Astrocyte of the hippocampus (primary cell): ENCODE measurements around the gene BEST1.
A peak's percentile ranks its signal among the peaks of the same experiment; 100 is the strongest.
"Not testable (repeated sequence)": the region's sequence is repeated elsewhere in the genome, so short reads cannot be mapped to it uniquely, and the experiment has no call there.

Experiments used
- DNase-seq: peaks from one replicate; pipeline ENCODE4 v3.0.0; 2011; ENCODE audit warnings: low read depth, low spot score

Gene BEST1

GRCh38 chr11:61976420-61976800 is 26.3 kb downstream of the BEST1 start:
- DNase-seq: no peak

DNA sequence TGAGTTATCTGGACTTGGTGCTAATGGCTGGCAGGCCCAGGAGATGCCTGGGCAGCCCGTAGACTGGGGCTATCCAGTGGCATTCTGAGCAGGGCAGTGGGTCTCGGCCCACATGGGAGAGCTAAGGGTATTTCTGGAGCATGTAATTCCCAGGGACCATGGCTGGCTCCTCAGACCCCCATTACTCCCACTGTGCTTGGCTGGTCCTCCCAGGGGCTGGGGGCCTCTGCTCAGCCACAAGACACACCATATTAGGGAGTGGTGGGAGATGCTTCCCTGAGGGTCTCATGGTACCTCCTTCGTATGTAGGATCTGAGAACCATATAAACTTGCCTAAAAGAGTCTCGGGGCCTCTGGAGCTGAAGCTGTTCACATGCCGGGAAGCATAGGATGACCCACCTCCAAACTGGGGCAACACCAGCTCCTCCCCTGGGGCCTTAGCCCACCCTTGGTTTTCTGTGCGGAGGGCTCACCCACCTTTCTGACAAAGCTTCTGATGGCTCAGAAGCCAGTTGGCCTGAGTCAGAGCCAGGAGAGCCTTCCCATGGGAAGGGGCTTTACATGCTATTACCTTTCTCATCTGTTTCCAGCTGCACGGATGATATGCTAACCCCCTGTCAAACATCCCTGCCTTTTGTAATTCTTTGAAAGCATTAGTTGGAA is 26.8 kb downstream of the BEST1 start:
- DNase-seq: no peak

DNA sequence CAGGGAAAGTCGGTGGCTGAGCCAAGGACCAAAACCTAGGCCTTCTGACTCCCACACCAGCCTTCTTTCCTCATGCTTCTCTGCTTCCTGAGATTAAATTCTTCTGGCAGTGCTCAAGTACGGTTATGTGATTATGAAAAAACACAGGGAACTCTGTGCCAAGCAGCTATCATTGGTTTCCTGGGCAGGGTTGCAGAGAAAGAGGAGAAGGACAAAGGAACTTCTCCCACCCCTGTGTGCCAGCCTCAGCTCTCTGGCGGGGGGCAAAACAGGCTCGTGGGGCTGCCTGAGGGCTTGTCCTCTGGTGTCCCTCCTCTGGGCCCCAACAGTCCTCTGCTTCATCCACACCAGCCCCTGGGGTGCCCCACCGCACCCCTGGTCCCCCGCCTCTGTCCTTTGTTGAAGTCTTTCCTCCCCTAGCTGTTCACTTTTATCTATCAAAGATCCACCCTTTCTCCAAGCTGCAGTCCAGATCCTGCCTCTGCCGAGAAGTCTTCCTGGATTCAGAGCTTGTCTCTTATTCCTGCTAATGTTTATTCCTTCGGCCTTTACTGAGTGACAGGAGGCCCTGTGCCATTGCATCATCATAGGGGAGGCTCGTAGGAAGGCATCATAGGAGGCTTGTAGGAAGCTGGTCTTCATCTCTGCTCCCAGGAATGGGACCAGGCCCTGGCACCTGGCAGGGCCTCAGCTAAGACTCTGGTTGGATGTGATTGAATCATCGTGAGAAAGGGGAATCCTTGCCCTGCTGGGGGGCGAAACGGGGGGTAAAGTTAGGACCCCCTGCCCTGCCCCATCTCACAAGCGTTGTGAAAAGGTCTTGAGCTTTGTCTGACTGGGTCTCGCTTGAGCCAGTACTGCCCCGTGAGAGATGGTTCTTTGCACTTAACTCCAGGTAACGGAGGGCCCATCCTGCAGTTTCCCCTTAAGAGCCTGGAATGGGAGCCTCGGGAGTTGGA is 28.8 kb downstream of the BEST1 start:
- peak; percentile 68 for DNase-seq

DNA sequence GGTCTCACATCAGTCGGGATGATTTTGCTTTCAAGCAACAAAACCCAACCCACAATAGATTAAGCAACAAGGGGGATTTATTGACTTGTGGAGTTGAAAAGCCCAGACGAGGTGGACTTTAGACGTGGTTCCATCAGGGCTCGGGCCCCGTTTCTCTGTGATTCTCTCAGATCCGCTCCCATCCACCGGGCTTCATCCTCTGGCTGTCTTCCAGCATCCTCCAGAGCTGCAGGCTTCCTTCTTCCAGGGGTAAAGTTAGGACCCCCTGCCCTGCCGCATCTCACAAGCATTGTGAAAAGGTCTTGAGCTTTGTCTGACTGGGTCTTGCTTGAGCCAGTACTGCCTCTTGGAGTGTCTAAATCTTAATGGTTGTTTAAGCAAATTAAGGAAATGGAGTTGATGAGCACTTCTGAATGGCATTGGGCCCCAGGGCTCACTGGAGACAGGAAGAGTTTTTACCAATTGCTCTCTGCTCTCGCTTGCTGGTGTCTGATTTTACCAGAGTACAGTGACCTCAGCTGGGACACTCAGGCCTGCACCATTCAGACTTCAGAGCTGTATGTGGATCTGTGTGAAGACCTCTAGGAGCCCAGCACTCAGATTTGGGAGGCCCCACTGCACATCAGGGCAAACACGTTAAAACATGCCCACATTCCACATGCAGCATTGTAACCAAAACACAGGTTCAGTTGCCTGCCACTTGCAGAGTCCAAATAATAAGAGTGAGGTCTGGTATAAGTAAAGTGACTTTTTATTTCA is 30.8 kb downstream of the BEST1 start:
- DNase-seq: no peak

GRCh38 chr11:61983419-61983818 is 33.3 kb downstream of the BEST1 start:
- no peak for DNase-seq

DNA sequence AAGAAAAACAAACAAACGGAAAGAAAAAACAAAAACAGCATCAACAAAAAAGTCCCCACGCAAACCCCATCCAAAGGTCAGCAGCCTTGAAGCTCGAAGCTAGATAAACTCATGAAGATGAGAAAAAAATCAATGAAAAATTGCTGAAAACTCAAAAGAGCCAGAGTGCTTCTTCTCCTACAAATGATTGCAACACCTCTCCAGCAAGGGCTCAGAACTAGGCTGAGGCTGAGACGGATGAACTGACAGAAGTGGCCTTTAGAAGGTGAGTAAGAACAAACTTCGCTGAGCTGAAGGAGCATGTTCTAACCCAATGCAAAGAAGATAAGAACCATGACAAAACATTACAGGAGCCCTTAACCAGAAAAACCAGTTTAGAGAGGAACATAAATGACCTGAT is 35.7 kb downstream of the BEST1 start:
- no peak for DNase-seq

DNA sequence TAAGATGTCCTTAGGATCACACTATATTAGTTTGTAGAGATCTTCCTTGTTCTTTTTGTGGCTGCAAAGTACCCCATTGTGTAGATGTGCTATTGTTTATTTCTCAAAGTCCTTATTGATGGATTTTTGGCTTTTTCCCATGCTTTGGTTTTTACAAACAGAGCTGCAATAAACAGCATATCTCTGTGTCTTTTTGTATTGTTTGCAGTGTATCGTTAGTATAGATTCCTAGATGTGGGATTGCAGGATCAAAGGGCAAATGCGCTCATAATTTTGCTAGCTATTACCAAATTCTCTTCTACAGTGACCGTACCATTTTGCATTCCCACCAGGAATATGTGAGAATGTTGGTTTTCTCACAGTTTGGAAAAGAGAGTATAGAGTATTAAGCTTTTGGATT is 44.8 kb downstream of the BEST1 start:
- no peak for DNase-seq

- no peak for DNase-seq
Measured at GRCh38 chr11:61996933-61997332, 46.8 kb downstream of the BEST1 start.

DNA sequence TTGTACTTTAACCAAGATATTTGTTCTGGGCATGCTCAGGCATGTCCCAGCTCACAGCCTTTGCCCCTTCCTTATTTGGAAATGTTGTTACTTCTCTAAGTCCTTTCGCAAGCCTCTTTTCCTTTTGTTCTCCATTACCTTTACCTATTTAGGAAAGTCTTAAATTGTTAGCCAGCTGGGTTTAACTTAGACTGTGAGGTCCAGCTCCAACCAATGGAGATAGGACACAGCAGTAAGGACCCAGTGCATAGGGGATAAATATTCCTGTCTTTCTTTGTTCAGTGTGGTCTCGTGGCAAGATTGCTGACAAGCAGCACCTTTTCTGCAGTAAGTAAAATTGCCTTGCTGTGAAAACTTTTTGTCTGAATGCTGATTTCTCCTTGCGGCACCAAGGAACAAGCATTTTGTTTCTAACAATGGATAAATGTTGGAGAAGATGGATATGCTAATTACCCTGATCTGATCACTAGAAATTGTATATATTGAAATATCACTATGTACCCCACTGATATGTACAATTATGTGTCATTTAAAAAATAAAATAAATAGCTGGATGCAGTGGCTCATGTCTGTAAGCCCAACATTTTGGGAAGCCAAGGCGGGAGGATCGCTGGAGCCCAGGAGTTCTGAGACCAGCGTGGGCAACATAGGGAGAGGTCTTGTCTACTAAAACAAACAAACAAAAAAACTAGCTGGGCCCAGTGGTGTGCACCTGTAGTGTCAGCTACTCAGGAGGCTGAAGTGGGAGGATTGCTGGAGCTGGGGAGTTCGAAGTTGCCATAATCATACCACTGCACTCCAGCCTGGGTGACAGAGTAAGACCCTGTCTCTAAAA is 49.2 kb downstream of the BEST1 start:
- no peak for DNase-seq

DNA sequence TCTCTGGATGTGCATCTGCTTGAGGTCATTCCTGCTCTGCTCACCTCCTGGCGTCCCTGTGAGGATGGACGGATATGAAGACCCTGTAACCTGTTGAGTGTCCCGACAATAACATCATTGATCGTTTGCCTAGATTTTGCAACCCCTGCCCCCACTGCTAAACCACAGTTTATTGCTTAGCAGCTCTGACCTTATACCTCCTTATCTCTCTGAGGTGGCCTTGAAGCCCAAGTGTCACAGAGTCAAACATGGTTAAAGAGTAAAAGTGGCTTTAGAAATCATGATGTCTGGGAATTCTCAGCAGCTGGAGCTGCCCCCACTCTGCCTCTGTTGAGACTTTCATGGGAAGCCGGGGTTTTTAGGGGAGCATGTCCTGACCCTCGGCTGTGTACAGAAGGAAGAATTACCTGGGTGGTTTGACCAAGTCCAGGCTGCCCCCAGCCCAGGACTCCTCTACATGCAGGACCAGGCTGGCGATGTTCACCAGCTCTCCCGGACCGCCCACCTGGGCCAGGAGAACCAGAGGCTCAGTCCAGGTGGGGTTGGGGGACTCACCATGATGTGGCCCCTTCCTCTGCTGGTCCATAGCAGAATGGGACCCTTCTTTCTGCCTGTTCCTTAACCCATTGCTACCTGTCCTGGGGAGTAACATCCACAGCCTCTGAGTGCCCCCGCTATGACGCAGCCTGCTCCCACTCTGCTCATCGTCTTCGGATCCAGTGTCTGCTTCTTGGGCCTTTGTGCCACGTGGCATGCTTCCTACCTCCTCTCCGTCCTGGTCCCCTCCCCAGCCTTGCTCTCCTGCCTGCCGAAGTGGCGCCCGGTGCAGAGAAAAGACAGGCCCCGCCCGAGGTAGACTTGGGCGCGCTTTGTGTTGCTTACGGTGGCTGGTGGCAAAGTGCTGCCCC is 50.6 kb downstream of the BEST1 start:
- DNase-seq: no peak

DNA sequence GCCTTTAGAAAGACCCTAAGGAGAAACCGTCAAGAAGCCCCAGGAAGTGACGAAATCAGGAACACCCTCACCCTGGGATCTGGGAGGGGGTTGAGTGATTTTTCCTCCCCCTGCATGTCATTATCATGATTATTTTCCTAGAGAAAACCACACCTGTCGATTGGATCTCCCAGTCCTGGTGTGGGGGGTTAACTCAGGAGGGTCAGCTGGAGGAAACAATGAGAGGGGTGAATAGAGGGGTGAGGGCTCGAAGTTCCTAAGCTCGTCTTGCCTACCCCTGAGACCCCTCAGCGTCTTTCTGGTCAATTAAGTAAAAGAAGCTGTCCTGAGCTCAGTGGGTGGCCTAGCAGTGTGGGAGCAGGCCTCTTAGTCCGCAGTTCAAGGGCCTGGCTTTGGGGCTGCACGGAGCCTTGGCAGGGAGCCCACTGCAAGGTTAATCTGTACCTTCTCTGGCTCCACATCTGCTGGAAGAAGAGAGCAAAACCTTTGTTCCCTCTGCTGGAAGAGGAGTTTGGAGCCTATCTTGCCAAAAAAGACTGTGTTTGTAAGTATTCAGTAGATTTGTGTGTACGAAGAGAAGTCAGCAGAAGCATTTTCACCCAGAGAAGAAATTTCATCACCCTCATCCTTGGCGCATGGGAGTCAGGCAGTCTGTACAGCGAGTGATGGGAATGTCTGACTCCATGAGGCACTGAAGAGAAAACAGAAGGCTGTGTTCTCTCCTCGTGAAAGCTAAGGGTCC is 51.5 kb downstream of the BEST1 start:
- no peak for DNase-seq

GRCh38 chr11:62002283-62002682 is 52.1 kb downstream of the BEST1 start:
- not testable (repeated sequence) for DNase-seq

- peak; percentile 75 for DNase-seq
Measured at GRCh38 chr11:62004473-62004872, 54.3 kb downstream of the BEST1 start.

GRCh38 chr11:62008193-62008592 is 58.0 kb downstream of the BEST1 start:
- no peak for DNase-seq

- no peak for DNase-seq
Measured at GRCh38 chr11:62010935-62011528, 60.9 kb downstream of the BEST1 start.

DNA sequence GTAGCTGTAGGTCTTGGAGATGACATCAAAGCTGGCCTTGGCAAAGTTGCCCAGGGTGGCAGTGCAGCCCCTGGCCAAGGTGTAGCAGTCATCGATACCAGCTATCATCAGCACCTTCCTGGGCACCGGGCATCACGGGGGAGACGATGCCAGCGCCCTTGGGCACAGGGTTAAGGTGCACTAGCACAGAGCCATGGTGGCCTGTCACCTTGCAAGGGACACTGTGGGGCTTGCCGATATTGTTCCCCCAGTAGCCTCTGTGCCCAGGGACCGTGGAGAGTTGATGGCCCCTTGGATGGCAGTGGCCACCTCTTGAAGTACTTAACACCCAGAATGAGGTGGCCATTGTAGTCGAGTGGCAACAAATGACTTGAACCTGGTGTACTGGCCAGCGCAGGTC is 61.7 kb downstream of the BEST1 start:
- DNase-seq: no peak

- DNase-seq: peak; percentile 19
Measured at GRCh38 chr11:62012451-62012831, 62.3 kb downstream of the BEST1 start.

- peak; percentile 10 for DNase-seq
Measured at GRCh38 chr11:62012832-62013461, 62.8 kb downstream of the BEST1 start.
